GM19467 (cell line): Measurements from ENCODE around the gene PTH.

Experiments used
- ATAC-seq: cut with Tn5 transposase; IDR thresholded peaks from one replicate; pipeline ENCODE4 v1.9.1; 2021; ENCODE audit warnings: mild to moderate bottlenecking, moderate library complexity; ENCODE audit not compliant: unreplicated experiment

The PTH gene

DNA sequence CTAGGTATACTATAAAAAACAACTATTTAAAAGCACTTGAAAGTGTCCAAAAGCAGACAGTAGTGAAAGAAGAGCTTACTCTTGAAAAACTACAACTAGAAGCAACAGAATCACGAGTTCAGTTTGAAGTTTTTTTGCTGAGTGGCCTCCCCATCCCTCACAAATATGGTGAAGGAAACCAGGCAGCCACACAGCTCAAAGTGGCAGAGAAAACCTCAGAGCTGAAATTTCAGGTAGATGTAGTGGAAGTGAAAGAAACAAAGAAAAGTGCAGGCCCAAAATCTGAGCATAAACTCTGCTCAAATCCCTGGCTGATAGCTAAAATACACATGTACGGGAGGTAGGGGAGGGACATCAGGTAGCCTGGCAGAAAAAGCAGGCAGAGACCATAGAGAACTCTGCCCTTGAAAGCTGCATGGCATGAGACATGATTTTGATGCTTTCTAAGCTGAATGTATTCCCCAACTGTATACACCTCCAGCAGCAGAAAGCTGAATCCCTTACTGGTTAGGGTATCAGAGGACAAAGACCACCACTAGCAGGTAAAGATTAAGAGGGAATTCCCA, 44.9 kb downstream of the PTH start:
- no peak for ATAC-seq

DNA sequence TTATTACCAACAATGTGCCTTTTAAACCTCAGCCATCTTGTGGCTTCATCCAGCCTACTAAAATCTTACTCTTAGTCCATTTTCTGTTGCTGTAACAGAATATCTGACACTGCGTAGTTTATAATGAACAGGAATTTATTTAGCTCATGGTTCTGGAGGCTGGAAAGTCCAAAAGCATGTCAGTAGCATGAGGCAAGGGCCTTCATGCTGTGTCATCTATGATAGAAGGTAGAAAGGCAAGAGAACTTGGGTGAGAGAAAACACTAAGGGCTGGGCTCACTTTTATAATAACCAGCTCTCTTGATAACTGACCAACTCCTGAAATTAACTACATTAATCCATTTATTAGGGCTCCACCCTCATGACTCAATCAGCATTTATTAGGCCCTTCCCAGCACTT, 46.3 kb downstream of the PTH start:
- ATAC-seq: no peak

DNA sequence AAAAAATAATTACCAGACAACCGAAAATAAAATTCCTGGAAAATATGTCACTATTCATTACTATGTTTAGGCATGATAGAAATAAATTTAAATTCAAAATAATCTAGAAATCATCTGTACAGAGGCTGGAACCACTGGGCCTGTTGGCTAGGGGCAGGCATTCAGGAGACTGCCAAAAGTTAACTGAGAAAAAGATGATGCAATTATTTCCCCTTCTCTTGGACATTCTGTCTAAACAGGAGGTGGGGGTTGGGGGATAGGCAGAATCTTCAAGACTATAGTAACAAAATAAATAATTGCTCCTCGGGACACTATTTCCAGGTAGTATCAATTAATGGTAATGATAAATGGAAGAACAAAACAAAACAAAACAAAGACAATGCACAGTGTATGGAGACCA, 46.9 kb downstream of the PTH start:
- no peak for ATAC-seq

DNA sequence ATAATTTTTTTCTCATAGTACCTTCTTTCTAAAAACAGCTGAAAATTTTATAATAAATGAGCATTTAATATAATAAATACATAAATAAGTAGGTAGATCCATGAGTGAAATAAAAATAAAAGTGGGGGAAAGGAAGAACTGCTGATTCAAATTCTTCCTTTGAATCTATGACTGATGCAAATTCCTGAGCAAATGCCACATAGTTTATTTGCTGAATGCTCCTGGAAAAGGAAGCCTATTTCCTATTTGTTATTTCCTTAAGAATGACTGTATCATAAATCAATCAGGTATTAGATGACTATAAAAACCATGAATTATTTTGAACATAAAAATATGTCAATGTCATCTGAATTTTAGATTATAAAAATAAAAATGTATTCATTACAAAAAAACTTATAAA, 49.4 kb downstream of the PTH start:
- ATAC-seq: no peak

DNA sequence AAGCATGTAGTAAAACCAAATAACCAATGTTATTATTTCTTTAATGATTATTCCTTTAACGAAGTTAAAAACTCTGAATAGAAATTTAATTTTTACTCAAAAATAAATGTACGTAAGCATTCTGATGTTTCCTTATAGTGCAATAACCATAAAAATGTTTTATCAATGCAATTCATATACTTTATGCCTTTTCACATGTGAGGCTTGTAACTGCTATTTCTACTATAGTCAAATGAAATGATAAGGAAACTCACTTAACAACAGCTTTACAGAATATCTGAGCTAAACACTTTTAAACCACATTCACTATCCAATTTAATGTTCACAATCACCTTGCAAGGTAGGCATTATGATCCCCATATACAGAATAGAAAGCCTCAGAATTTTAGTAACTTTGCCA, 50.2 kb downstream of the PTH start:
- no peak for ATAC-seq
